Measurements from ENCODE around the gene MCRIP2. TPM values are rescaled to one million over a fixed set of nuclear protein-coding genes. Genes with fewer than 3 reads are reported as not detected.

MCRIP2 gene
- total RNA-seq, 2 donors from 2014 or later: 29.5 to 57.7 TPM

DNA sequence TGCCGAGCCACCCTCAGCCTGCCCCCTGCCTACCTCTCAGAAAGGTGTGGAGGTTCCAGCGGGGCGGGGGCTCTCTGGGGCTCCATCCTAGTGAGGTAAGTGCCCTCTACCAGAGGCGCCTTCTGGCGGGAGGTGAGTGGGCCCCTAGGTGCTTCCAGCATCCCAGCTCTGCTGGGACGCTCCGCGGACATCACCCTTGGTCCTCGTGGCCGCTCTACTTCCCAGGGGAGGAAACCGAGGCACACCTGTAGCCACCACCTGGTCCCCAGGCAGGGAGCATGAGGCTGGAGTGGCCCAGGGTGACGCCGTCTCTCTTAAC lies 1.4 kb downstream of the MCRIP2 start:
- ATAC-seq (no peak), DNase-seq (ENCODE audit: low spot score) (no peak)
- no peaks in the 10 kb centered on the region for H3K36me3 Mint-ChIP-seq
- peaks cover 3 to 5% of the 10 kb centered on the region in 2 donors for H3K4me1 Mint-ChIP-seq (ENCODE audit: low read depth in 2 of 2)
- peak overlapping the region; percentile 79 for H3K4me3 Mint-ChIP-seq
- H3K27ac Mint-ChIP-seq: no peak overlapping the region
- H3K27me3 Mint-ChIP-seq: no peaks in the 10 kb centered on the region
- H3K9me3 Mint-ChIP-seq: no peaks in the 10 kb centered on the region

GRCh38 chr16:644556-644955 lies 2.9 kb downstream of the MCRIP2 start:
- H3K9me3 Mint-ChIP-seq: no peaks in the 10 kb centered on the region
- ATAC-seq: no peak
- no peak for DNase-seq (ENCODE audit: low spot score)
- no peaks in the 10 kb centered on the region for H3K36me3 Mint-ChIP-seq
- H3K4me3 Mint-ChIP-seq: no peak overlapping the region
- no peaks in the 10 kb centered on the region for H3K27me3 Mint-ChIP-seq
- H3K4me1 Mint-ChIP-seq (ENCODE audit: low read depth in 2 of 2): peaks cover 3 to 5% of the 10 kb centered on the region in 2 donors
- no peak overlapping the region for H3K27ac Mint-ChIP-seq

GRCh38 chr16:645852-646678 lies 4.4 kb downstream of the MCRIP2 start:
- no peaks in the 10 kb centered on the region for H3K36me3 Mint-ChIP-seq
- ATAC-seq: no peak
- no peak overlapping the region for H3K4me3 Mint-ChIP-seq
- no peak overlapping the region for H3K27ac Mint-ChIP-seq
- no peak for DNase-seq (ENCODE audit: low spot score)
- H3K4me1 Mint-ChIP-seq (ENCODE audit: low read depth in 2 of 2): peaks cover 5% of the 10 kb centered on the region in 2 donors
- H3K27me3 Mint-ChIP-seq: no peaks in the 10 kb centered on the region
- H3K9me3 Mint-ChIP-seq: no peaks in the 10 kb centered on the region

DNA sequence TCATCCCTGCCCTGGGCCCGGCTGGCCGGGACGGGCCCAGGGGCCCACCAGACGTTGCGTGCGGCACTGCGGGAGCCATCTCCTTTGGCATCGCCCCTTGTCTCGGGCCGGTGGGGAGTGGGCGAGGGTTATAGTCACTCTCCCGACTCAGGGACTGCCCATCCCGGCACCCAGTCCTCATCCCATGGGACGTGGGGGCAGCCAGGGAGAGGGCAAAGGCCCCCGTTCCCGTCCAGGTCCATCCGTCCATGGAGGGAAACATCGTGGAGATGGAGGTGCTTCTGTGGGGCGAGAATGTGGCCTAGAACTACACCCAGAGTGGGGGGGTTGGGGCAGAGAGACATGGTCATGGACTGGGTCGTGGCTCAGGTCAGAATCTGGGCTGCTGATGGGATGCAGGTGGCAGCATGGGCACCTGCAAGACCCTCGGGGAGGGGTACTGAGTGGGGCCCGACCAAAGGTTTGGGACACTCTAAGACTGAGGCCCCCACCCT lies 5.1 kb downstream of the MCRIP2 start:
- Mint-ChIP-seq H3K27me3 (no peaks in the 10 kb centered on the region), H3K4me3 (no peak overlapping the region), H3K36me3 (no peaks in the 10 kb centered on the region), H3K9me3 (no peaks in the 10 kb centered on the region), H3K27ac (no peak overlapping the region), H3K4me1 (ENCODE audit: low read depth in 2 of 2) (peaks cover 5% of the 10 kb centered on the region in 2 donors)
- DNase-seq (ENCODE audit: low spot score) (no peak), ATAC-seq (no peak)

GRCh38 chr16:647173-647902 lies 5.7 kb downstream of the MCRIP2 start:
- no peaks in the 10 kb centered on the region for H3K36me3 Mint-ChIP-seq
- no peaks in the 10 kb centered on the region for H3K9me3 Mint-ChIP-seq
- no peak overlapping the region for H3K4me3 Mint-ChIP-seq
- DNase-seq (ENCODE audit: low spot score) (no peak), ATAC-seq (no peak)
- no peak overlapping the region for H3K27ac Mint-ChIP-seq
- H3K4me1 Mint-ChIP-seq (ENCODE audit: low read depth in 2 of 2): peaks cover 5% of the 10 kb centered on the region in 2 donors
- H3K27me3 Mint-ChIP-seq: no peaks in the 10 kb centered on the region

- H3K27me3 Mint-ChIP-seq: no peaks in the 10 kb centered on the region
- DNase-seq (ENCODE audit: low spot score): no peak
- H3K4me3 Mint-ChIP-seq: peak overlapping the region; percentile 67
- no peak for ATAC-seq
- H3K27ac Mint-ChIP-seq: peak overlapping the region in 1 of 2 donors; percentile 61
- H3K36me3 Mint-ChIP-seq: no peaks in the 10 kb centered on the region
- H3K4me1 Mint-ChIP-seq (ENCODE audit: low read depth in 2 of 2): peaks cover 5% of the 10 kb centered on the region in 2 donors
- H3K9me3 Mint-ChIP-seq: no peaks in the 10 kb centered on the region
Measured at GRCh38 chr16:648071-648780, 6.6 kb downstream of the MCRIP2 start.

- Mint-ChIP-seq H3K4me3 (peak within 1 kb of the TSS; percentile 67), H3K4me1 (ENCODE audit: low read depth in 2 of 2) (peaks cover 5% of the 10 kb centered on the region in 2 donors), H3K9me3 (no peaks in the 10 kb centered on the region), H3K27ac (peak within 1 kb of the TSS; percentile 28 to 61), H3K36me3 (no peaks in the 10 kb centered on the region), H3K27me3 (no peaks in the 10 kb centered on the region)
- DNase-seq (ENCODE audit: low spot score) (peak; percentile 95), ATAC-seq (peak; percentile 93 to 96)
Measured at GRCh38 chr16:648781-649589, 7.4 kb downstream of the MCRIP2 start, which contains the start of gene WDR90. Gene WDR90, plus strand, starts transcription at chr16:649365. Its CDS starts 52 bp downstream, at chr16:649417.

- H3K9me3 Mint-ChIP-seq: no peaks in the 10 kb centered on the region
- peak overlapping the region; percentile 60 for H3K4me3 Mint-ChIP-seq
- DNase-seq (ENCODE audit: low spot score) (no peak), ATAC-seq (peak; percentile 25 to 52)
- H3K36me3 Mint-ChIP-seq: no peaks in the 10 kb centered on the region
- peaks cover 2 to 5% of the 10 kb centered on the region in 2 donors for H3K4me1 Mint-ChIP-seq (ENCODE audit: low read depth in 2 of 2)
- no peak overlapping the region for H3K27ac Mint-ChIP-seq
- no peaks in the 10 kb centered on the region for H3K27me3 Mint-ChIP-seq
Measured at GRCh38 chr16:649631-650030, 8.0 kb downstream of the MCRIP2 start.

- Mint-ChIP-seq H3K27me3 (no peaks in the 10 kb centered on the region), H3K36me3 (no peaks in the 10 kb centered on the region), H3K27ac (no peak overlapping the region), H3K9me3 (no peaks in the 10 kb centered on the region), H3K4me1 (ENCODE audit: low read depth in 2 of 2) (peaks cover 0 to 2% of the 10 kb centered on the region in 2 donors), H3K4me3 (no peak overlapping the region)
- DNase-seq (ENCODE audit: low spot score): no peak
- no peak for ATAC-seq
Measured at GRCh38 chr16:651844-652243, 10.2 kb downstream of the MCRIP2 start.

GRCh38 chr16:652454-653305 lies 11.1 kb downstream of the MCRIP2 start:
- H3K27ac Mint-ChIP-seq: no peak overlapping the region
- DNase-seq (ENCODE audit: low spot score) (no peak), ATAC-seq (no peak)
- H3K27me3 Mint-ChIP-seq: no peaks in the 10 kb centered on the region
- H3K36me3 Mint-ChIP-seq: no peaks in the 10 kb centered on the region
- H3K4me3 Mint-ChIP-seq: no peak overlapping the region
- no peaks in the 10 kb centered on the region for H3K9me3 Mint-ChIP-seq
- H3K4me1 Mint-ChIP-seq (ENCODE audit: low read depth in 2 of 2): peaks cover 0 to 2% of the 10 kb centered on the region in 2 donors

- DNase-seq (ENCODE audit: low spot score) (no peak), ATAC-seq (no peak)
- Mint-ChIP-seq H3K27me3 (no peaks in the 10 kb centered on the region), H3K4me3 (no peak overlapping the region), H3K9me3 (no peaks in the 10 kb centered on the region), H3K27ac (no peak overlapping the region), H3K4me1 (ENCODE audit: low read depth in 2 of 2) (peaks cover 0 to 2% of the 10 kb centered on the region in 2 donors), H3K36me3 (no peaks in the 10 kb centered on the region)
Measured at GRCh38 chr16:654034-654433, 12.4 kb downstream of the MCRIP2 start.

- Mint-ChIP-seq H3K4me3 (no peak overlapping the region), H3K4me1 (ENCODE audit: low read depth in 2 of 2) (peaks cover 6 to 8% of the 10 kb centered on the region in 2 donors), H3K9me3 (no peaks in the 10 kb centered on the region), H3K36me3 (no peaks in the 10 kb centered on the region), H3K27me3 (no peaks in the 10 kb centered on the region), H3K27ac (no peak overlapping the region)
- no peak for ATAC-seq
- no peak for DNase-seq (ENCODE audit: low spot score)
Measured at GRCh38 chr16:657487-657886, 15.9 kb downstream of the MCRIP2 start.
